IMR-90 (cell line): Measurements from ENCODE around the gene CCDC177. TPM values are rescaled to one million over a fixed set of nuclear protein-coding genes. Genes with fewer than 3 reads are reported as not detected.

Experiments used
- ATAC-seq: fragments of 200-7000 bp; cut with Tn5 transposase; 2 replicates; pipeline ENCODE4 v1.9.1; 2020; ENCODE audit warnings: low read depth, mild to moderate bottlenecking, moderate library complexity
- BruUV-seq: library from RNA; stranded (reverse); fragments of 400-500 nt; replicated peaks from 2 replicates; lab custom pipeline; 2021; lab: Mats Ljungman, UMichigan
- CTCF ChIA-PET: fragments of 300-600 bp; formaldehyde crosslinking; extraction: SDS; loops from one replicate; lab custom pipeline; 2021; ENCODE audit warnings: antibody characterized with exemption; lab: Yijun Ruan, JAX
- POLR2A ChIA-PET: fragments of 300-600 bp; sonication (Branson Sonifier 250); formaldehyde crosslinking; loops from one replicate; lab custom pipeline; 2022; ENCODE audit warnings: antibody characterized with exemption; ENCODE audit not compliant: unreplicated experiment; lab: Charles Lee
- DNase-seq: peaks from one replicate; pipeline ENCODE4 v3.0.0; 2013
- H2AFZ ChIP-seq: replicated peaks from 2 replicates; pipeline ENCODE3; 2013; ENCODE audit warnings: low read length, mild to moderate bottlenecking; ENCODE audit not compliant: poor library complexity
- H2AK5ac ChIP-seq: 2 replicates; pipeline ENCODE4 v1.6.1; 2013; ENCODE audit warnings: low read depth, low read length, inconsistent platforms
- H2AK9ac ChIP-seq: replicated peaks from 2 replicates; pipeline ENCODE3; 2013; ENCODE audit warnings: mild to moderate bottlenecking, low read depth, low read length, moderate library complexity; ENCODE audit not compliant: poor library complexity
- H2BK120ac ChIP-seq: 2 replicates; pipeline ENCODE4 v1.6.1; 2013; ENCODE audit warnings: low read depth, low read length, inconsistent platforms
- H2BK15ac ChIP-seq: 3 replicates; pipeline ENCODE4 v1.6.1; 2013; ENCODE audit warnings: low read depth, low read length, inconsistent platforms
- H2BK20ac ChIP-seq: 2 replicates; pipeline ENCODE4 v1.6.1; 2013; ENCODE audit warnings: low read depth, mild to moderate bottlenecking, inconsistent platforms, low read length, moderate library complexity
- H2BK5ac ChIP-seq: 2 replicates; pipeline ENCODE4 v1.6.1; 2013; ENCODE audit warnings: mild to moderate bottlenecking, low read depth, low read length, inconsistent platforms; ENCODE audit not compliant: poor library complexity, severe bottlenecking
- H3K14ac ChIP-seq: replicated peaks from 2 replicates; pipeline ENCODE4 v1.6.1; 2013; ENCODE audit warnings: low read depth, low read length, inconsistent platforms
- H3K18ac ChIP-seq: 2 replicates; pipeline ENCODE4 v1.6.1; 2013; ENCODE audit warnings: low read depth, low read length, control low read depth
- H3K23ac ChIP-seq: 2 replicates; pipeline ENCODE4 v1.6.1; 2013; ENCODE audit warnings: low read depth, low read length, inconsistent platforms
- H3K27ac ChIP-seq: 2 replicates; pipeline ENCODE4 v1.5.1; 2013; ENCODE audit warnings: mild to moderate bottlenecking, control low read depth, low read length; ENCODE audit not compliant: insufficient read depth
- H3K27me3 ChIP-seq: 2 replicates; pipeline ENCODE4 v1.6.1; 2013; ENCODE audit warnings: low read length; ENCODE audit not compliant: control insufficient read depth, insufficient read depth
- H3K36me3 ChIP-seq: 2 replicates; pipeline ENCODE4 v1.6.1; 2013; ENCODE audit warnings: low read length, mixed read lengths; ENCODE audit not compliant: control insufficient read depth, insufficient read depth
- H3K4ac ChIP-seq: 2 replicates; pipeline ENCODE4 v1.6.1; 2013; ENCODE audit warnings: low read depth, low read length, inconsistent platforms
- H3K4me1 ChIP-seq: 2 replicates; pipeline ENCODE4 v1.6.1; 2013; ENCODE audit warnings: low read length, mixed read lengths; ENCODE audit not compliant: control insufficient read depth, insufficient read depth
- H3K4me2 ChIP-seq: 2 replicates; pipeline ENCODE4 v1.6.1; 2013; ENCODE audit warnings: low read depth, mild to moderate bottlenecking, control low read depth, low read length, moderate library complexity
- H3K4me3 ChIP-seq: 2 replicates; pipeline ENCODE4 v1.5.1; 2013; ENCODE audit warnings: low read depth, mild to moderate bottlenecking, control low read depth, low read length, moderate library complexity; ENCODE audit not compliant: insufficient read depth
- H3K56ac ChIP-seq: 2 replicates; pipeline ENCODE4 v1.6.1; 2013; ENCODE audit warnings: low read length, inconsistent platforms; ENCODE audit not compliant: insufficient read depth; ENCODE audit errors: extremely low read depth
- H3K79me1 ChIP-seq, 2 experiments: 2 replicates each; pipeline ENCODE4 v1.6.1; 2013; ENCODE audit warnings: low read length in 2 of 2, inconsistent platforms in 1 of 2, low read depth in 1 of 2
- H3K9ac ChIP-seq: 2 replicates; pipeline ENCODE4 v1.6.1; 2013; ENCODE audit warnings: low read depth, low read length, control low read depth
- H3K9me1 ChIP-seq: 2 replicates; pipeline ENCODE4 v1.6.1; 2013; ENCODE audit warnings: low read length, inconsistent platforms; ENCODE audit not compliant: insufficient read depth
- H3K9me3 ChIP-seq: 2 replicates; pipeline ENCODE4 v1.6.1; 2013; ENCODE audit warnings: low read length; ENCODE audit not compliant: control insufficient read depth, insufficient read depth
- H4K20me1 ChIP-seq: 2 replicates; pipeline ENCODE4 v1.6.1; 2013; ENCODE audit warnings: low read length, inconsistent platforms; ENCODE audit not compliant: insufficient read depth
- H4K5ac ChIP-seq: 2 replicates; pipeline ENCODE4 v1.6.1; 2013; ENCODE audit warnings: mild to moderate bottlenecking, low read depth, low read length, control low read depth
- H4K8ac ChIP-seq, 2 experiments: 2 replicates each; pipeline ENCODE4 v1.6.1; 2013; ENCODE audit warnings: low read depth in 2 of 2, low read length in 2 of 2, control low read depth in 1 of 2, inconsistent platforms in 1 of 2
- H4K91ac ChIP-seq: 2 replicates; pipeline ENCODE4 v1.6.1; 2013; ENCODE audit warnings: low read depth, low read length, inconsistent platforms; ENCODE audit not compliant: insufficient read depth
- BHLHE40 ChIP-seq: fragments of 150-350 bp; IDR thresholded peaks from 2 replicates; pipeline ENCODE4 v1.6.1; 2016; ENCODE audit warnings: mild to moderate bottlenecking, low read depth, low read length
- CEBPB ChIP-seq: IDR thresholded peaks from 2 replicates; pipeline ENCODE4 v1.6.1; 2012; ENCODE audit warnings: low read depth, low read length, improper control_type of control experiment
- CHD1 ChIP-seq: IDR thresholded peaks from 2 replicates; pipeline ENCODE4 v1.6.1; 2012; ENCODE audit warnings: low read depth, low read length, improper control_type of control experiment
- CTCF ChIP-seq: conservative IDR thresholded peaks from 2 replicates; pipeline ENCODE4 v1.5.1; 2012; ENCODE audit warnings: mild to moderate bottlenecking, low read depth, low read length, improper control_type of control experiment
- ELK1 ChIP-seq: fragments of 150-350 bp; IDR thresholded peaks from 2 replicates; pipeline ENCODE4 v1.6.1; 2016; ENCODE audit warnings: low read depth, mild to moderate bottlenecking, low read length, moderate library complexity, borderline replicate concordance
- FOS ChIP-seq: fragments of 150-350 bp; IDR thresholded peaks from 2 replicates; pipeline ENCODE4 v1.6.1; 2016; ENCODE audit warnings: low read depth, low read length
- MAFK ChIP-seq: IDR thresholded peaks from 2 replicates; pipeline ENCODE4 v1.6.1; 2012; ENCODE audit warnings: low read depth, low read length, improper control_type of control experiment
- MAZ ChIP-seq: IDR thresholded peaks from 2 replicates; pipeline ENCODE4 v1.6.1; 2012; ENCODE audit warnings: low read depth, mild to moderate bottlenecking, low read length, improper control_type of control experiment, moderate library complexity, borderline replicate concordance
- MXI1 ChIP-seq: IDR thresholded peaks from 2 replicates; pipeline ENCODE4 v1.6.1; 2012; ENCODE audit warnings: low read depth, mild to moderate bottlenecking, low read length, moderate library complexity, borderline replicate concordance
- POLR2A ChIP-seq: IDR thresholded peaks from 2 replicates; pipeline ENCODE4 v1.6.1; 2012; ENCODE audit warnings: mild to moderate bottlenecking, low read depth, low read length
- RAD21 ChIP-seq: IDR thresholded peaks from 2 replicates; pipeline ENCODE4 v1.6.1; 2012; ENCODE audit warnings: low read length, improper control_type of control experiment
- RCOR1 ChIP-seq: IDR thresholded peaks from 2 replicates; pipeline ENCODE4 v1.6.1; 2012; ENCODE audit warnings: mild to moderate bottlenecking, low read length, improper control_type of control experiment; ENCODE audit not compliant: insufficient replicate concordance
- RFX5 ChIP-seq: IDR thresholded peaks from 2 replicates; pipeline ENCODE4 v1.8.0; 2012; ENCODE audit warnings: low read depth, mild to moderate bottlenecking, low read length, moderate library complexity
- WGBS, 2 experiments: methylation state at CpG; one replicate each; pipeline versions ENCODE4 v1.1.5 to v1.1.7; 2013; ENCODE audit warnings: missing lambda C conversion rate in 2 of 2; ENCODE audit not compliant: insufficient read length in 1 of 2; ENCODE audit errors: extremely low coverage in 2 of 2; 5-methylcytosine and 5-hydroxymethylcytosine counted together
- dilution Hi-C: fragments of 300-500 bp; cut with HindIII; formaldehyde crosslinking; loops from one replicate; pipeline ENCODE4 v1.14.3; 2018; ENCODE audit warnings: low sequenced_read_pairs; ENCODE audit not compliant: unreplicated experiment
- in situ Hi-C: fragments of 300-500 bp; cut with MboI; formaldehyde crosslinking; loops from 3 replicates; pipeline ENCODE4 v1.14.3; 2019; ENCODE audit warnings: low sequenced_read_pairs, inconsistent platforms, mixed read lengths
- intact Hi-C: fragments of 100-400 bp; cut with micrococcal nuclease; formaldehyde crosslinking; loops from 2 replicates; pipeline ENCODE4 v1.10.0; 2022
- polyA plus RNA-seq, 3 experiments: library from polyadenylated mRNA; depleted of rRNA; stranded (reverse); fragments of >200 nt; gene quantifications; 2 replicates each; pipeline ENCODE4 v1.2.3, GENCODE V29; 2012; ENCODE audit warnings: low replicate concordance in 1 of 3
- total RNA-seq: library from RNA; depleted of rRNA; stranded (reverse); fragments of >200 nt; gene quantifications from 2 replicates; pipeline ENCODE4 v1.2.3, GENCODE V29; 2012
- TF ChIP-seq, protein P1 (sequence below): fragments of 150-350 bp; IDR thresholded peaks from 2 replicates; pipeline ENCODE4 v1.6.1; 2017; ENCODE audit warnings: mild to moderate bottlenecking, antibody characterized with exemption, low read length, low read depth

CCDC177 gene
- total and polyA plus RNA-seq, 2 of the 4 experiments (the other 2 are of a cell fraction): not detected

GRCh38 chr14:69569859-69570258 is 4.8 kb downstream of the CCDC177 start:
- Histone ChIP-seq H3K9ac (no peak overlapping the region), H2BK15ac (no peak overlapping the region), H2AFZ (no peak overlapping the region), H3K36me3 (no peaks in the 10 kb centered on the region), H4K8ac (no peak overlapping the region), H4K20me1 (no peaks in the 10 kb centered on the region), H4K5ac (no peak overlapping the region), H3K27ac (no peak overlapping the region), H2BK20ac (no peak overlapping the region), H3K56ac (no peak overlapping the region), H3K4ac (no peak overlapping the region), H3K4me1 (peaks cover 3% of the 10 kb centered on the region; the same call in 1 of the 2 replicates), H3K4me2 (no peak overlapping the region), H2AK5ac (no peak overlapping the region), H3K23ac (no peak overlapping the region), H2AK9ac (no peak overlapping the region), H3K79me1 (no peaks in the 10 kb centered on the region), H3K4me3 (no peak overlapping the region), H3K27me3 (peaks cover 86% of the 10 kb centered on the region), H3K9me1 (no peaks in the 10 kb centered on the region), H2BK120ac (no peak overlapping the region), H3K14ac (no peak overlapping the region), H3K18ac (no peak overlapping the region), H2BK5ac (no peak overlapping the region), H3K9me3 (peaks cover 3% of the 10 kb centered on the region; the same call in 1 of the 2 replicates), H4K91ac (no peak overlapping the region)
- WGBS, 2 experiments: no CpG with 5 or more reads among the region's 2 CpGs
- BruUV-seq: no TSS peak
- CTCF ChIA-PET: interaction anchor here (1.0 to 1.5 kb wide), 2 partner anchors 10 kb away, joined by 3 to 4 read pairs; no protein-coding TSS in a partner anchor
- intact Hi-C loops (no loop called here), dilution Hi-C loops (no loop called here), in situ Hi-C loops (no loop called here)
- ATAC-seq (no peak), DNase-seq (no peak)
- POLR2A ChIA-PET: no interaction called here
- TF ChIP-seq RAD21 (no peak), BHLHE40 (no peak), CTCF (no peak), RFX5 (no peak), FOS (no peak), POLR2A (no peak), MXI1 (no peak), ELK1 (no peak), RCOR1 (no peak), CHD1 (no peak), MAFK (no peak), CEBPB (no peak), MAZ (no peak)
- TF ChIP-seq, protein P1, sequence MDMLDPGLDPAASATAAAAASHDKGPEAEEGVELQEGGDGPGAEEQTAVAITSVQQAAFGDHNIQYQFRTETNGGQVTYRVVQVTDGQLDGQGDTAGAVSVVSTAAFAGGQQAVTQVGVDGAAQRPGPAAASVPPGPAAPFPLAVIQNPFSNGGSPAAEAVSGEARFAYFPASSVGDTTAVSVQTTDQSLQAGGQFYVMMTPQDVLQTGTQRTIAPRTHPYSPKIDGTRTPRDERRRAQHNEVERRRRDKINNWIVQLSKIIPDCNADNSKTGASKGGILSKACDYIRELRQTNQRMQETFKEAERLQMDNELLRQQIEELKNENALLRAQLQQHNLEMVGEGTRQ: no peak
